HG02840 (cell line): ENCODE data around the gene BANF2.

ENCODE experiments used
- ATAC-seq: cut with Tn5 transposase; IDR thresholded peaks from one replicate; pipeline ENCODE4 v1.9.1; 2021; ENCODE audit warnings: mild to moderate bottlenecking, moderate library complexity, moderate number of reproducible peaks; ENCODE audit not compliant: unreplicated experiment, low FRiP score

The BANF2 gene

GRCh38 chr20:17731233-17731632 lies 31.5 kb downstream of the BANF2 start:
- ATAC-seq, result no peak

GRCh38 chr20:17732907-17733521 lies 33.2 kb downstream of the BANF2 start:
- ATAC-seq, result no peak

GRCh38 chr20:17733767-17734304 lies 34.1 kb downstream of the BANF2 start:
- no peak for ATAC-seq

GRCh38 chr20:17734374-17734773 lies 34.6 kb downstream of the BANF2 start:
- no peak for ATAC-seq

GRCh38 chr20:17735206-17735804 lies 35.5 kb downstream of the BANF2 start:
- ATAC-seq, result no peak

GRCh38 chr20:17735959-17736621 lies 36.3 kb downstream of the BANF2 start:
- ATAC-seq, result no peak

- ATAC-seq, result no peak
These were observed 38.4 kb downstream of the BANF2 start for GRCh38 chr20:17738154-17738553.

GRCh38 chr20:17741220-17741619 lies 41.5 kb downstream of the BANF2 start:
- no peak for ATAC-seq

GRCh38 chr20:17742731-17743130 lies 43.0 kb downstream of the BANF2 start:
- ATAC-seq, result no peak

GRCh38 chr20:17743677-17744076 lies 43.9 kb downstream of the BANF2 start:
- no peak for ATAC-seq

GRCh38 chr20:17747431-17747846 lies 47.7 kb downstream of the BANF2 start:
- no peak for ATAC-seq

- ATAC-seq, result no peak
These were observed 48.5 kb downstream of the BANF2 start for GRCh38 chr20:17748279-17748678.

- ATAC-seq, result no peak
These were observed 49.8 kb downstream of the BANF2 start for GRCh38 chr20:17749626-17749977.

GRCh38 chr20:17749978-17750721 lies 50.4 kb downstream of the BANF2 start:
- no peak for ATAC-seq

- ATAC-seq, result no peak
These were observed 50.9 kb downstream of the BANF2 start for GRCh38 chr20:17750722-17751045.

- ATAC-seq, result no peak
These were observed 51.9 kb downstream of the BANF2 start for GRCh38 chr20:17751640-17752039.

- no peak for ATAC-seq
These were observed 52.7 kb downstream of the BANF2 start for GRCh38 chr20:17752459-17752858.

- ATAC-seq, result no peak
These were observed 53.8 kb downstream of the BANF2 start for GRCh38 chr20:17753516-17753915.

GRCh38 chr20:17756529-17756928 lies 56.8 kb downstream of the BANF2 start:
- ATAC-seq, result no peak

- ATAC-seq, result no peak
These were observed 57.7 kb downstream of the BANF2 start for GRCh38 chr20:17757496-17757895.

- ATAC-seq, result no peak
These were observed 58.2 kb downstream of the BANF2 start for GRCh38 chr20:17758010-17758409.
